NCI-H2029 treated with DMSO at 0.1 percent for 48 hours (cell line): ENCODE data around the gene TBCCD1.
A peak's percentile ranks its signal among the peaks of the same experiment; 100 is the strongest.

Experiments used
- DNase-seq: peaks from one replicate; lab custom pipeline; 2025; lab: John Stamatoyannopoulos, UW

TBCCD1 gene, protein sequence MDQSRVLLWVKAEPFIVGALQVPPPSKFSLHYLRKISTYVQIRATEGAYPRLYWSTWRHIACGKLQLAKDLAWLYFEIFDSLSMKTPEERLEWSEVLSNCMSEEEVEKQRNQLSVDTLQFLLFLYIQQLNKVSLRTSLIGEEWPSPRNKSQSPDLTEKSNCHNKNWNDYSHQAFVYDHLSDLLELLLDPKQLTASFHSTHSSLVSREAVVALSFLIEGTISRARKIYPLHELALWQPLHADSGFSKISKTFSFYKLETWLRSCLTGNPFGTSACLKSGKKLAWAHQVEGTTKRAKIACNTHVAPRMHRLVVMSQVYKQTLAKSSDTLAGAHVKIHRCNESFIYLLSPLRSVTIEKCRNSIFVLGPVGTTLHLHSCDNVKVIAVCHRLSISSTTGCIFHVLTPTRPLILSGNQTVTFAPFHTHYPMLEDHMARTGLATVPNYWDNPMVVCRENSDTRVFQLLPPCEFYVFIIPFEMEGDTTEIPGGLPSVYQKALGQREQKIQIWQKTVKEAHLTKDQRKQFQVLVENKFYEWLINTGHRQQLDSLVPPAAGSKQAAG

GRCh38 chr3:186567072-186567921, at the start of gene TBCCD1:
TBCCD1 (minus strand) TSS chr3:186567339; CDS start chr3:186564329, 3,010 bp downstream.
- peak; percentile 41 for DNase-seq

- no peak for DNase-seq
Measured at GRCh38 chr3:186616299-186616617, 49.1 kb upstream of the TBCCD1 start.

DNA sequence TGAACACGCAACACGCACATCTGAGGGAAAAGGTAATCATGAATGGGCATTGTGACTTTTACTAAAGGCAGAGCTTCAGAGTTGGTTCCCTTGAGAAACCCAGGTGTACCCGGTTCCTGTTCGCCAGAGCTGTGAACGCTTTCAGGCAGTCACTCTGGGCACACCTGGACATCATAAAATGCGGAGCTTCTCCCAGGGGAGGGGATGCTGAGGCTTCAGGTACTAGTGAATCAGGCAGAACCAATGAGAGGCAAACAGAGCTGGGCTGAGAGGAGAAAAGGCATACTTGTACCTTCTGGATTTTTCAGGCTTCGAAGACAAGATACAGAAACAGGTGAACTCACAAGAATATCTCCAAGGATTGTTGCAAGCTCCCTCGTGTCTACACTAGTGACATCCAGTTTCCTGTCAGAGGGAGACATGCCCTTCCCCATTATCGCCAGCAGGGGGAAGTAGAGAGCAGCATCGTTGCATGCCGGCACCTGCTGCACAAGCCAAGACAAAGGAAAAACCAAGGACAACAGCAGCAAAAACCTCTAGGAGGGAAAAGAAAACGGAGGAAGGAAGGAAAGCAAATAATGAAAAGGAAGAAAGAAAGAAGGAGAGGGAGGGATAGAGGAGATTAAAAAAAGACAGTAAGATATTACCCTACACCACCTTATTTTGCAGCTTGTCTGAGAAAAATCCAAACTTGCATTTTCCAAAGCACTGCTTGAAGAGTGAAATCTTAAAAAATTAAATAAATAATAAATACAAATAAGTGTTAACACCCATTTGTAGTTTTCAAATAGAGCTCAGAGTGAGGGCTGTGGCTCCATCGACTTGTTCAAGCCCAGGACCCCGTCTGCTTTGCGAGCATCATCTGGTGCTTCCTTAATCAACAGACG, 47.7 kb upstream of the TBCCD1 start:
- peak; percentile 60 for DNase-seq

DNA sequence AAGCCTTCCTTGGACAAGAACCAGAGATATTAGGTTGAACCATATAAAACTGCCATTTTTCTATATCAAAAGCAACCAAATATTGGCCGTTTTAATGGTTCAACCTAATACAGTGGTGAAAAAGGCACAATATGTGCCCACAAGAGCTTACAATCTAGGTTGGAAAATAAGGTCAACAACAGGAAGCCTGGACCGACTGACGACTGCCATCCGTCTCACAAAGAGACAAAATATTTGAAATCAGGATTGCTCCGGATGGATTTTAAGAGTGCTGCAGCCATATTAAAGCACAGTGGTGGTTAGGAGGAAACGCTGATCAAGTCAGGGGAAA, 47.1 kb upstream of the TBCCD1 start:
- no peak for DNase-seq

DNA sequence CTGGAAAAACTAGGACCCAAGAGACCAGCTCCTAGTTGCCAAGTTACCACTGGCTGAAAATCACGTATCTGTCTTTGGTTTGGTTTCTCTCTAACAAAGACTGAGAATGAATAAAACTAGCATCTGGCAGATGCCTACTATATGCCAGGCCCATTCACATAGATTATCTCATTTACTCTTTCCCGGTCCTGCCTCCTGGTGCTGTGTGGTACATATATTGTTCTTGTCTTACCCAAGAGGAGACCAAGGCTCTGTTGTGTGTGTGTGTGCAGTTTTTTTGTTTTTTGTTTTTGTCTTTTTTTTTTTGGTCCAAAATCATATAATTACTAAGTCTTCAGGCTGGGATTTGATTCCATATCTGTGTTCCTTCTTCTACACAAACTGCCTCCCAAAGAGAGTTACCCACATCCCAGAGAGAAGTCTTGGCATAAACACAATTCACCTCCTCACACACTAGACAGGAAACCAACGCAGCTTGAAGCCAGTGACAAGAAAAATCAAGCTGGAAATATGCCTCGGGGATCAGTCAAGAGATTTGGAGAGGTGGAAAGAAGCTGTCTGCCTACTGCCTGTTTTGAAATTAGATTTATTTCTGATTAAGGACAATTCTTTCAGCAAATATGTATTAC, 46.6 kb upstream of the TBCCD1 start:
- no peak for DNase-seq

DNA sequence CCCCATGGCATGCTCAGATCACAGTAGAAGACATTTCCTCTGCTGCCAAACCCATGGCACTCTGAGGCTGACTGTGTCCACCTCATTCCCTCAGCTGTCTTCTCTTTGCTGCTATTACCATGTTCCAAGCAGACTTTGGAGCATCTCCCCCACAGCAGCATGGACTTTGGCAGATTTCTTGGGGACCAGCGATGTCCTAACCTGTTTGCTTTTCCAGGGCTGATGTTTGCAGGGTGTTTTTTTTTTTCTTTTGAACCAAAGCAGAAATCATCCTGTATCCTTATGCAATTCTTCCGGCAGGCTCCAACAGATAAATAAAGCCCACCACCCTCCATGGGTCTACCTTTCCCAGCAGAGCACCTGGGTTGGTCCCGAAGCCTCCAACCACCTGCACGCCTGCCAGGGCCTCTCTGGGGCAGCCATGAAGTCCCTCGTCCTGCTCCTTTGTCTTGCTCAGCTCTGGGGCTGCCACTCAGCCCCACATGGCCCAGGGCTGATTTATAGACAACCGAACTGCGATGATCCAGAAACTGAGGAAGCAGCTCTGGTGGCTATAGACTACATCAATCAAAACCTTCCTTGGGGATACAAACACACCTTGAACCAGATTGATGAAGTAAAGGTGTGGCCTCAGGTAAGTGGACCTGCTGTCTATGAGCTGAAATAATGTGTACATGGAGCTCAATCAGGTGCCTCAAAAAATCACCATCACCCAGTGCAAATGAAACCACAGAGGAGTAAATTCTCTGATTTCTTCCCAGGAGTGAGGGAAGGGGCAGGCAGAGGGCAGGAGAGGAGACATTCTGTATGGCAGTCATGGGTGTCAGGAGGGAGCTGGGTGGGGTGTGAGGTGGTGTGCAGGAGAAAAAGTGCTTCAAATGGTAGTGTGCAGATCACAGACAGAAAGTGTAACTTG, 45.8 kb upstream of the TBCCD1 start, which contains the start of gene AHSG:
Gene AHSG (plus strand): TSS at position 340 of the 916 bp plus-strand sequence. CDS start 82 bp downstream, at position 422.
- DNase-seq: no peak

DNA sequence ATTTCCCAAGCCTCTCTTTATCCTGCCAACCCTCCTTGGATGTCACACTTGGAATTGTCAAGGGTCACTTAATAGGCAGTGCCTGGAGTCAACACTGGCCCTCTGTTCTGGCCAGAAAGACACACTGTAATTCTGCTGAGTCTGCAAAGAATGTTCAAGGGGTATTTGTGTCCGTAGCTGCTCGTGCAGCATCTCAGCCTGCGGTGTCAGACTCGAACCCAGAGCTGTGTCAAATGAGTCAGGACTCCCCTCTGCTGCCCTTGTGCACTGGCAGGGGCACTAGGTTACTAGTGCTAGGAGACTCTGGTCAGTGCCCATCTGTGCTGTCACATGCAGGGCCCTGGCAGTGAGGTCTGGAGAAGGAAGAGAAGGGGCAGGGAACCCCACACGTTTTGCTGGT, 44.9 kb upstream of the TBCCD1 start:
- DNase-seq: no peak

- DNase-seq: no peak
Measured at GRCh38 chr3:186609247-186609868, 42.2 kb upstream of the TBCCD1 start.

DNA sequence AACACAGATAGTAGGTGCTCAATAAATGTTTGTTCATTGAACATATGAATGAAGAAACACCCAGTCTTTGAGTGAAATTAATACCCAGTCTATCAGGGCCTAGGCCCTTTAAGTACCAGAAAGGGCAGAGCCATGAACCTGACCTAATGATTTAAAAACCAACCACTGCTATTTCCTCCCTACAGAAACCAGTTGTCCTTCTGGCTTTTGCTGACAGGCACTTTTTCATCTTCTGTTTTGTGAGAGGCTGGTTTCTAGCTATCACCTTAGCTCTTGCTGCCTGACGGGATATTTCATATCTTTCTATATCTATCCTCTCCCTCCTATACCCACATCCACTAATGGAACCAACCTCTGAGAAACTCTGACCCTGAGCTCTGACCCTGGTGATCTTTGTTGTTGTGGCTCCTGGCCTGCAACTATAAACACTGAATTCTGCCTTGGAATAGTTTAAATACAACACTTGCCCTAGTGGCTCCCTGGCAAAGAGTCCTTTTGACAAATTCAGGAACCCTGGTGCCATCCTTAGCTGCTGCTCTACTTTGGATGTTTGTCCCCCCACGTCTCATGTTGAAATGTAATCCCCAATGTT, 41.6 kb upstream of the TBCCD1 start:
- no peak for DNase-seq

DNA sequence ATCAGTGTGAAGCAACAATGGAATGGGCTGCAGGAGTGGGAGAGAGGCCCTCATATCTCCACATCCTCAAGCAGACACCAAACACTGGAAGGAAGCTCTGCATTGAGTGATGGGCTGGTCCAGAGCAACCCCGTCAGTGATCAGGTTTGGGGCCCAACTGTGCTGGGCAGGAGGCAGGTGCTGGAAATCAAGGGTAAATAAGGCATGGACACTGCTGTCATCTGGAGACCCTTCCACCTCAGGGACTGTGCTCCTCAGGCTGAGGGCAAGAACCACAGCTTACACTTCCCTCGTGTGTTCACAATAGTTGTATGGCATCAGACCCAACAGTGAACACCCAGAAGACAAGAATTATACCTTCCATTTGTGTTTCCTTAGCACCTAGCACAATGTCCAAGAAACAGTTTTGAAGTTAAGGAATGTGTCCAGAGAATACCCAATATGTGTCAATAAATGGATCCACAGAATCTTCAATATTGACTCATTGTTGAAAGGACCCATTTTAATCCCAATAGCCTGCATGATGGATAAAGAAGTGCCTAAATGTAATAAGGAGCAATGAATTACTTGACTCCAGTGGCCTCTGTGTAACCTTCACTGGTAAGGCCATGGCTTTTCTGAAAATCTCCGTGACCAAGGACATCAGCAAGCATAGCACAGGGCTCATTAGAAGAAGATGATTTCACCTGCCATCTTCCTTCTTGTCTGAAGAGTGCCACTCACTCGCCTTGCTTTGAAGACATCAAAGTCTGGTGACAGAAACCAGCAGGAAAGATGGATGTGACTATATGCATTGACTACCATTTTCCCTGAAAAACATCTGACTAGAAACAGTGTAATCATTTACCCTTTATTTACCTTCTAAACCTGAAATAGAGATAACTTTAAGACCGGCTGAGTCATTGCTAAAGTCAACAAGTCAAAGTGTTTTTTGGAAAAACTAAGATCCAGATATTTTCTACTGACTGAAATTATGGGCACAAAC, 38.7 kb upstream of the TBCCD1 start:
- no peak for DNase-seq

DNA sequence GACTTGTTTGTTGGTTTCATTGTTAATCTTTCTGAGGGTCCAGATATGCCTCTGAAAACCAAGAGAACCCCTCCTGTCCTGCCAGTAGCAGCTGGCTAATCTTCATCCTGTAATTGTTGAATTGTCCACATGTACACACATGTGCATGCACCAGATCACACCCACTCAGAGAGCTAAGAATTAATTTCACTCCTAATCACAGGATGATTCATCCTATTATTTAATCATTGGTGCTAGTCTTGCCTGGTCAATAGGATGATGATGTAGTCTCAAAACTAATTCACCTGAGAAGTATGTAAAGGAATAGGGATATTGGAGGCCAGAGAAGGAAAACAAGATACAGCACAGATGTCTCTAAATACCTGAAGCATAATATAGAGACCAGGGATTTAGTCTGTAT, 37.9 kb upstream of the TBCCD1 start:
- no peak for DNase-seq

DNA sequence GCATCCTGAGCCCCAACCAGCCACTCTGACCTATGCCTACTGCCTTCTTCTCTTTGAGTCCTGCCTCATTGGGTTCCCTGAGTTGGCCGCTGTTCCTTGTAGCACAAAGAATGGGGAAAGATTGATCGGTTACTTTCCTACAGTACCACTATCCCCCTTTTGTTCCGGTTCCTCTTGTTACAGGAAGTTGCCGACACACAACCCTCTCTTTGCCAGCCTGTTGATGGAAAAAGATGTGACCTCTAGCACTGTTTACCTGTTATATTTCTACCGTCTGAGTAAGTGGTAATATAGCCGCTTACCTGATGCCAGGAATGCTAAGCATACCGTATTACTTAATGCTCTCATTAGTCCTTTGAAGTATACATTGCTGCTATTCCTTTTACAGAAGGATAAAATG, 36.0 kb upstream of the TBCCD1 start:
- no peak for DNase-seq

- DNase-seq: no peak
Measured at GRCh38 chr3:186600896-186601295, 33.8 kb upstream of the TBCCD1 start.

DNA sequence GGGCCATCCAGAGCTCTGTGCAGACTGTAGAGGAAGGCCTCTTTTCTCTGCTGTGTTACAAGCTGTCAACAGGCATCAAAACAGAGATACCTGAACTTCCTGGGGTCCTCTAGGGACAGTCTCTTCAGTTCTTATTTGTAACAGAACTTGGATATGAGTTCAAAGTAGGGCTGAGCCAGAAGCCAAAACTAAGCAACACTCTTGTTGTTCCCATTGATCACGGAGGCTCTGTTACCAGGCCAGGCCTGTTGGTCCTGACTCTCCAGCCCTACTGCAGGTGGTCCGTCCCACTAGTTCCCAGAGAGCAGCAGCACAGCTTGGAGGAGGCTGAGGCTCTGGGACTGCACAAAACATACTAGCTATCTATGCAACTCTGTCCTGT, 32.6 kb upstream of the TBCCD1 start:
- no peak for DNase-seq

DNA sequence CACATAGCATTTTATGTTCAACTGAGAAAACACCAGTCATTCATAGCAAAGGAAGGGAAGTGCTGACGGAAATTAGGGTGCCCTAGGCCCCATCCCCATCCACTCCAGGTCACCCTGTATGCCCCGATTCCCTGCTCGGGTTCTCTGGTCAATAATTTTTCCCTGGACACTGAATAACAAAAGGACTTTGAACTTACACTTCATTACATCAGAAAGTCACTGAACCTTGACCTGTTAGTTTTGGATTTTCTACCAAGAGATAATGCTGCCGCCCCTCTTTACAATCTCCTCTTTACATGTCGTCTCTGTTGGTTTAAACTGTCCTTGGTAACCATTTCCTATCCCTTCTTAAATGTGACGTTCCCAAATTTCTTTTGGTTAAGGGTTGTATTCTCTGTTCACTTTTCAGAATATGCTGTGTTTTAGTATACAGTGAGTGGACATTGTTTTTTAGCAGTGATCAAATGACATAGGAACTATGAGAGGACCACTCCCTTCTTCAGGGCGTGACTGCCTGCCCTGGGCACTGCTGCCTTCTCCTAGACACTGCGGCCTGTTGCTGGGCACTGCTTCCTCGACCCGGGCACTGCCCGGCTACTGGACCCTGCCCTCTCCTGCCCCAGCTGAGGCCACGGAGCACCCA, 32.1 kb upstream of the TBCCD1 start:
- DNase-seq: no peak

DNA sequence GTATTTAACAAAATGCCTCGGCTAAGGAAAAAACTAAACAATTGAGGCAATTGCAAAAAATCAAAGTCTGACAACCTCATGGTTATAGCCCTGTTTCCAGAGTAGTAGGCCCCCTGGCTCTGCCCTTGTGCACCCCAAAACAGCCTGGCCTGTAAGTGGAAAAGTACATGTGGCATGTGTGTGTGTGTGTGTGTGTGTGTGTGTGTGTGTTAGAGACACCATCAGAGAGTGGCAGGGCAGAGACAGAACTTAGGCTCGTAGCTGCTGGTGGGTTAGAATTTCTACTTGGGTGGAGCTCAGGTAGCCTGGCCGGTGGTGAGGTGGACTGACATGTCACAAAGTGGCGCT, 31.6 kb upstream of the TBCCD1 start:
- DNase-seq: no peak

GRCh38 chr3:186598108-186598784, 31.1 kb upstream of the TBCCD1 start:
- no peak for DNase-seq
